GM12878 (cell line): ENCODE data around the gene MED13L. TPM values are rescaled to one million over a fixed set of nuclear protein-coding genes. Genes with fewer than 3 reads are reported as not detected.

Experiments used
- ATAC-seq: fragments of 200-7000 bp; cut with Tn5 transposase; 3 replicates; pipeline ENCODE4 v1.9.1; 2020; ENCODE audit warnings: mild to moderate bottlenecking, moderate library complexity
- BruUV-seq: library from RNA; stranded (reverse); fragments of 400-500 nt; replicated peaks from 2 replicates; lab custom pipeline; 2021; lab: Mats Ljungman, UMichigan
- CTCF ChIA-PET: fragments of 300-600 bp; sonication (Branson Sonifier 250); formaldehyde crosslinking; extraction: SDS; loops from one replicate; lab custom pipeline; 2021; ENCODE audit warnings: inconsistent platforms; lab: Yijun Ruan, JAX
- POLR2A ChIA-PET: fragments of 350-600 bp; formaldehyde crosslinking; extraction: SDS; loops from one replicate; lab custom pipeline; 2021; ENCODE audit warnings: inconsistent platforms; lab: Charles Lee
- RAD21 ChIA-PET: fragments of 300-600 bp; sonication (Branson Sonifier 250); formaldehyde crosslinking; loops from one replicate; lab custom pipeline; 2023; ENCODE audit warnings: antibody characterized with exemption; ENCODE audit not compliant: unreplicated experiment; lab: Charles Lee
- SMC1A ChIA-PET: fragments of 300-600 bp; sonication (Branson Sonifier 250); formaldehyde crosslinking; loops from one replicate; lab custom pipeline; 2023; ENCODE audit not compliant: unreplicated experiment, uncharacterized antibody; lab: Charles Lee
- DNase-seq: peaks from one replicate; pipeline ENCODE4 v3.0.0-alpha.2; 2011; ENCODE audit warnings: low read depth, low spot score
- FAIRE-seq: peaks from 3 replicates; lab custom pipeline; 2011; peaks lifted over from hg19 to GRCh38; lab: Jason Lieb, UNC
- H2AFZ ChIP-seq: 2 replicates; pipeline ENCODE4 v1.6.0; 2011; ENCODE audit warnings: low read depth, low read length, control low read depth; ENCODE audit not compliant: control insufficient read depth
- H3K27ac ChIP-seq: 2 replicates; pipeline ENCODE4 v1.5.1; 2011; ENCODE audit warnings: control low read depth; ENCODE audit not compliant: control insufficient read depth, insufficient read depth
- H3K27me3 ChIP-seq, 2 experiments: replicated peaks in 1 of 2; 2 replicates each; pipeline versions ENCODE4 v1.6.0 to v1.6.1; 2011; ENCODE audit warnings: low read length in 1 of 2; ENCODE audit not compliant: control insufficient read depth in 2 of 2, insufficient read depth in 2 of 2
- H3K36me3 ChIP-seq, 2 experiments: 2 replicates each; pipeline ENCODE4 v1.5.1; 2011; ENCODE audit warnings: low read length in 1 of 2; ENCODE audit not compliant: control insufficient read depth in 2 of 2, insufficient read depth in 2 of 2
- H3K4me1 ChIP-seq: 2 replicates; pipeline ENCODE4 v1.6.1; 2011; ENCODE audit warnings: mild to moderate bottlenecking, low read length, moderate library complexity, mixed read lengths; ENCODE audit not compliant: control insufficient read depth, insufficient read depth
- H3K4me2 ChIP-seq: 2 replicates; pipeline ENCODE4 v1.6.0; 2011; ENCODE audit warnings: control low read depth; ENCODE audit not compliant: control insufficient read depth, insufficient read depth
- H3K4me3 ChIP-seq: fragments of 200-600 bp; sonication (generic); 2 replicates; pipeline ENCODE4 v1.5.1; 2016
- H3K79me2 ChIP-seq: 2 replicates; pipeline ENCODE4 v1.6.0; 2011; ENCODE audit warnings: low read length; ENCODE audit not compliant: control insufficient read depth, insufficient read depth
- H3K9ac ChIP-seq: 2 replicates; pipeline ENCODE4 v1.8.0; 2011; ENCODE audit warnings: low read length, control low read depth, mixed read lengths; ENCODE audit not compliant: control insufficient read depth, insufficient read depth
- H3K9me3 ChIP-seq: replicated peaks from 3 replicates; pipeline ENCODE4 v1.5.1; 2011; ENCODE audit warnings: mild to moderate bottlenecking, low read length; ENCODE audit not compliant: control insufficient read depth, insufficient read depth
- H4K20me1 ChIP-seq: 2 replicates; pipeline ENCODE4 v1.6.0; 2011; ENCODE audit not compliant: control insufficient read depth, insufficient read depth
- ESRRA ChIP-seq: IDR thresholded peaks from 2 replicates; pipeline ENCODE4 v1.6.1; 2012; ENCODE audit warnings: mild to moderate bottlenecking, low read length, improper control_type of control experiment
- RAD21 ChIP-seq: IDR thresholded peaks from 2 replicates; pipeline ENCODE4 v1.6.1; 2011; ENCODE audit warnings: mild to moderate bottlenecking, low read depth, low read length, moderate library complexity; ENCODE audit not compliant: insufficient read depth
- SUPT20H ChIP-seq: IDR thresholded peaks from 2 replicates; pipeline ENCODE4 v1.6.1; 2011; ENCODE audit warnings: low read depth, mild to moderate bottlenecking, low read length, moderate library complexity, borderline replicate concordance; ENCODE audit not compliant: control insufficient read depth
- WGBS: methylation state at CpG from one replicate; pipeline ENCODE4 v1.1.6; 2016; ENCODE audit warnings: low lambda C conversion rate; ENCODE audit not compliant: insufficient replicate concordance, insufficient coverage; ENCODE audit errors: missing lambda C conversion rate; 5-methylcytosine and 5-hydroxymethylcytosine counted together
- in situ Hi-C: fragments of 300-500 bp; cut with MboI; formaldehyde crosslinking; loops from 9 replicates; pipeline ENCODE4 v1.14.3; 2018; ENCODE audit warnings: mixed read lengths
- intact Hi-C: fragments of 100-400 bp; cut with micrococcal nuclease; formaldehyde crosslinking; loops from one replicate; pipeline ENCODE4 v1.14.2; 2022; ENCODE audit not compliant: unreplicated experiment
- polyA plus RNA-seq, 11 experiments: library from polyadenylated mRNA; depleted of rRNA in 4 of 11; unstranded in 6 of 11; stranded (reverse) in 5 of 11; fragments of >200 nt; fragmentation: Nextera tagmentation in 4 of 11; fragmentation: Illumina TruSeq in 1 of 11; extraction: Ambion mirVana in 4 of 11; extraction: Trizol in 1 of 11; gene quantifications; 1 replicate in 1 of 11; 2 replicates in 10 of 11; pipeline versions ENCODE4 v1.2.1 to v1.2.3, GENCODE V29; 2011 to 2016; ENCODE audit warnings: inconsistent platforms in 2 of 11, missing spikeins in 2 of 11, low read depth in 1 of 11
- total RNA-seq, 4 experiments: library from RNA; depleted of rRNA in 3 of 4; stranded (reverse); fragments of >200 nt in 3 of 4; fragmentation: Illumina TruSeq in 1 of 4; extraction: Trizol in 1 of 4; gene quantifications; 2 replicates each; pipeline versions ENCODE4 v1.2.1 to v1.2.3, GENCODE V29; 2013 to 2021
- TF ChIP-seq, protein P1 (sequence below): fragments of 450-650 bp; IDR thresholded peaks from 2 replicates; pipeline ENCODE4 v1.6.1; 2018; ENCODE audit warnings: borderline replicate concordance, mild to moderate bottlenecking; ENCODE audit not compliant: partially characterized antibody
- TF ChIP-seq, protein P2 (sequence below), 3 experiments: IDR thresholded peaks in 2 of 3; conservative IDR thresholded peaks in 1 of 3; 2 replicates each; pipeline ENCODE4 v1.5.1; 2011; ENCODE audit warnings: low read depth in 3 of 3, low read length in 3 of 3, mild to moderate bottlenecking in 3 of 3, control low read depth in 2 of 3, moderate library complexity in 2 of 3, inconsistent platforms in 1 of 3, mixed read lengths in 1 of 3; ENCODE audit not compliant: control insufficient read depth in 2 of 3, insufficient read depth in 1 of 3; ENCODE audit errors: extremely low read depth in 1 of 3

The MED13L gene
- total and polyA plus RNA-seq, 10 of the 15 experiments (the other 5 are each of a cell fraction or from before 2014, with no cell fraction given), result 3.7 to 30.1 (median 9.1) TPM

DNA sequence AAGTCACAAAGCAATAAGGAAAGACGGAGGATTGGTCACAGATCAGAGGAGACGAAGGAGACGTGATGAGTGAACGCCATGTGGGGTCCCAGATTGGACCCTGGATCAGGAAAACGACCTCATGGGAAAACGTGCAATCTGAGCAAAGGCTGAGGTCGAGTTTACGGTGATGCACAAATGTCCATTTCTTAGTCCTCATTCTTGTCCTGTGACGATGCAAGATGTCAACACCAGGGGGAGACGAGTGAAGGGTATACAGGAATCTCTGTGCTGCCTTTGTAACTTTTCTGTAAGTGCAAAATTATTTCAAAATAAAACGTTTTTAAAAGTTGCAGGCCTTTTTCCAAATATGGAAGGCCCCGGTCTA lies 329.8 kb downstream of the MED13L start (continued):
- TF ChIP-seq, protein P1, sequence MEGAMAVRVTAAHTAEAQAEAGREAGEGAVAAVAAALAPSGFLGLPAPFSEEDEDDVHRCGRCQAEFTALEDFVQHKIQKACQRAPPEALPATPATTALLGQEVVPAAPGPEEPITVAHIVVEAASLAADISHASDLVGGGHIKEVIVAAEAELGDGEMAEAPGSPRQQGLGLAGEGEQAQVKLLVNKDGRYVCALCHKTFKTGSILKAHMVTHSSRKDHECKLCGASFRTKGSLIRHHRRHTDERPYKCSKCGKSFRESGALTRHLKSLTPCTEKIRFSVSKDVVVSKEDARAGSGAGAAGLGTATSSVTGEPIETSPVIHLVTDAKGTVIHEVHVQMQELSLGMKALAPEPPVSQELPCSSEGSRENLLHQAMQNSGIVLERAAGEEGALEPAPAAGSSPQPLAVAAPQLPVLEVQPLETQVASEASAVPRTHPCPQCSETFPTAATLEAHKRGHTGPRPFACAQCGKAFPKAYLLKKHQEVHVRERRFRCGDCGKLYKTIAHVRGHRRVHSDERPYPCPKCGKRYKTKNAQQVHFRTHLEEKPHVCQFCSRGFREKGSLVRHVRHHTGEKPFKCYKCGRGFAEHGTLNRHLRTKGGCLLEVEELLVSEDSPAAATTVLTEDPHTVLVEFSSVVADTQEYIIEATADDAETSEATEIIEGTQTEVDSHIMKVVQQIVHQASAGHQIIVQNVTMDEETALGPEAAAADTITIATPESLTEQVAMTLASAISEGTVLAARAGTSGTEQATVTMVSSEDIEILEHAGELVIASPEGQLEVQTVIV, result no peak

DNA sequence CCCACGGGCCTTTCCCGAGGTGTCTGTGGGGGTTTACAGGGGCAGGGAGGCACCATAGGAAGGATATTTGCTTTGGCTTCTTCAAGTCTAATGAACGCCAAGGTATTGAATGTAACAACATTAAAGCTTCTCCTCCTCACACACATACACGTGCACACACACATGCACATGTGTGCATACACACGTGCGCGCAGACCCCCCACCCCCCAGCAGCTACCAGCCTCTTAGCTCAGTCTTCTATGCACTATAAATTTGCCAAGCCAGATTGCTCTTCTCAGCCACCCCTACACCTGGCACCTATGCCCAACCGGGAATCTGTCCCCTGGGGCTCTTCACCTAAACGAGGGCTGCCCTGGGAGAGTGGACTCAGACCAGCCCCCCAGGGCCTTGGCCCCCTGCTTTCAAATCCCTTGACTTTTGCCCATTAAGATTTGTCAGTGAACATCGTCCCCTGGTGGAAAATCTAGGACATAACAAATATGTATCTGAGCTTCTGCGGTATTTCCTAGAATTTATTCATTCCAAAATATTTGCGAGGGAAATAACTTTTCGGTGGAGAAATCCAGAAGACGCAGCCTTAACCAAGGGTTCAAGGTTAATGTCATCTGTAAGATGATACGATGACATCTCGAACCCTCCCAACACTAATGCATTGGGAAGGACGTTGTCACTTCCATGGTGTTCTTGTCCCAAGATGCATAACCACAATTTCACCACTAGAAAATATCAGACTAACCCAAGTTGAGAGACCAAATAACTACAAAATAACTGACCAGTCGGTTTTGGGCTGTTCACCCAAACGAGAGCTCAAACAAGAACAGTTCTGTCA lies 330.4 kb downstream of the MED13L start:
- CTCF ChIA-PET, result interaction anchor here (0.6 to 1.4 kb wide), 3 partner anchors 24 to 51 kb away, joined by 4 to 5 read pairs (median 4); no protein-coding TSS in a partner anchor
- BruUV-seq, result no TSS peak
- H3K4me3 ChIP-seq, result no peak overlapping the region

More for the DNA sequence above, 330.4 kb downstream of the MED13L start:
- Histone ChIP-seq H3K27me3 (no peaks in the 10 kb centered on the region), H3K27ac (no peak overlapping the region), H3K36me3 (no peaks in the 10 kb centered on the region), H2AFZ (no peak overlapping the region), H3K4me1 (no peaks in the 10 kb centered on the region), H3K9ac (no peak overlapping the region), H4K20me1 (no peaks in the 10 kb centered on the region; the same call in 1 of the 2 replicates), H3K9me3 (no peaks in the 10 kb centered on the region), H3K4me2 (no peak overlapping the region), H3K79me2 (no peaks in the 10 kb centered on the region)
- ChIA-PET RAD21 (no interaction called here), SMC1A (no interaction called here), POLR2A (no interaction called here)
- DNase-seq (no peak), FAIRE-seq (no peak), ATAC-seq (no peak)
- intact Hi-C loops (no loop called here), in situ Hi-C loops (no loop called here)
- WGBS, result 43% methylated on average over 19 of the region's 19 CpGs
- TF ChIP-seq SUPT20H, result no peak
- TF ChIP-seq RAD21, result peak; percentile 27; the same call in 1 of the 2 replicates
- no peak for TF ChIP-seq ESRRA
- TF ChIP-seq, protein P2, sequence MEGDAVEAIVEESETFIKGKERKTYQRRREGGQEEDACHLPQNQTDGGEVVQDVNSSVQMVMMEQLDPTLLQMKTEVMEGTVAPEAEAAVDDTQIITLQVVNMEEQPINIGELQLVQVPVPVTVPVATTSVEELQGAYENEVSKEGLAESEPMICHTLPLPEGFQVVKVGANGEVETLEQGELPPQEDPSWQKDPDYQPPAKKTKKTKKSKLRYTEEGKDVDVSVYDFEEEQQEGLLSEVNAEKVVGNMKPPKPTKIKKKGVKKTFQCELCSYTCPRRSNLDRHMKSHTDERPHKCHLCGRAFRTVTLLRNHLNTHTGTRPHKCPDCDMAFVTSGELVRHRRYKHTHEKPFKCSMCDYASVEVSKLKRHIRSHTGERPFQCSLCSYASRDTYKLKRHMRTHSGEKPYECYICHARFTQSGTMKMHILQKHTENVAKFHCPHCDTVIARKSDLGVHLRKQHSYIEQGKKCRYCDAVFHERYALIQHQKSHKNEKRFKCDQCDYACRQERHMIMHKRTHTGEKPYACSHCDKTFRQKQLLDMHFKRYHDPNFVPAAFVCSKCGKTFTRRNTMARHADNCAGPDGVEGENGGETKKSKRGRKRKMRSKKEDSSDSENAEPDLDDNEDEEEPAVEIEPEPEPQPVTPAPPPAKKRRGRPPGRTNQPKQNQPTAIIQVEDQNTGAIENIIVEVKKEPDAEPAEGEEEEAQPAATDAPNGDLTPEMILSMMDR (IDR thresholded peaks at IDR 0.05 in 2 of 3, conservative IDR thresholded peaks at IDR 0.05 in 1 of 3; ENCODE audit: control insufficient read depth in 2 of 3, extremely low read depth in 1 of 3, insufficient read depth in 1 of 3, low read depth in 3 of 3, low read length in 3 of 3), result peak in 2 of 3 experiments; percentile 49 to 54; a peak in 5 of 6 replicates
